Lower lobe of right lung (tissue), 2 donors: ENCODE data around the gene COASY. TPM values are rescaled to one million over a fixed set of nuclear protein-coding genes. Genes with fewer than 3 reads are reported as not detected.

ENCODE experiments used
- ATAC-seq, 2 donors: fragments of 200-7000 bp; cut with Tn5 transposase; one replicate each; pipeline ENCODE4 v1.9.1; 2020 to 2022; ENCODE audit warnings: mild to moderate bottlenecking in 2 of 2, moderate library complexity in 2 of 2
- DNase-seq: peaks from one replicate; pipeline ENCODE4 v3.0.0-alpha.2; 2020
- H3K27ac ChIP-seq: fragments of 200-600 bp; one replicate; pipeline ENCODE4 v1.8.0; 2022
- H3K27me3 ChIP-seq: fragments of 200-600 bp; one replicate; pipeline ENCODE4 v1.8.0; 2022; ENCODE audit warnings: low read depth
- H3K36me3 ChIP-seq: fragments of 200-600 bp; one replicate; pipeline ENCODE4 v1.8.0; 2022; ENCODE audit warnings: mild to moderate bottlenecking
- H3K4me1 ChIP-seq: fragments of 200-600 bp; one replicate; pipeline ENCODE4 v1.8.0; 2022
- H3K4me3 ChIP-seq: fragments of 200-600 bp; one replicate; pipeline ENCODE4 v1.8.0; 2022; ENCODE audit warnings: mild to moderate bottlenecking
- H3K9me3 ChIP-seq: fragments of 200-600 bp; one replicate; pipeline ENCODE4 v1.8.0; 2022
- intact Hi-C: fragments of 100-400 bp; cut with DNase I; formaldehyde crosslinking; loops from one replicate; pipeline ENCODE4 v1.11.0; 2022
- total RNA-seq: library from RNA; stranded (reverse); fragmentation: NEBNext Ultra II Directional; extraction: Animal tissue kit (Norgen Biotek cat#: 25700); gene quantifications from one replicate; pipeline ENCODE4 v1.2.1, GENCODE V29; 2021
- TF ChIP-seq, protein P1 (sequence below): fragments of 200-600 bp; IDR thresholded peaks from one replicate; pipeline ENCODE4 v1.8.0; 2022; ENCODE audit warnings: antibody characterized with exemption, mild to moderate bottlenecking
- donor health status: DM: no; HTN: yes; CAD: no; lungs with severe emphysema.

COASY gene
- total RNA-seq, 1 donor from 2014 or later = 65.8 TPM

DNA sequence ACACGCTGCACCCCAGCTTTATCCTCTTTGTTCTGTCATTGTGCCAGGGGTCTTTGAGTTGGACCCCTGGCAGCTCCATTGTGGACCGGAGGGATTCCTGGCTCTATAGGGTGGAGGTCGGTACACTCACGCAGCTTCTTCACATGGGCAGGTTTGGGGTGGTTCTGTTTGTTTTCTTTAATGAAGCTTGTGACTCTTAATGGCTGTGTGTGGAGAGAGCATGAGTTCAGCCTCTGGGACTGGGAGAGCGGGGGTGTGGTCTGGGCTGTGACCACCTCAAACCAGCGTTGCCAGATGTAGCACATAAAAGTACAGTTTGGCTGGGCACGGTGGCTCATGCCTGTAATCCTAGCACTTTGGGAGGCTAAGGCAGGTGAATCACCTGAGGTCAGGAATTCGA is 47.1 kb upstream of the COASY start:
- peaks cover 55% of the 10 kb centered on the region for H3K4me1 ChIP-seq

DNA sequence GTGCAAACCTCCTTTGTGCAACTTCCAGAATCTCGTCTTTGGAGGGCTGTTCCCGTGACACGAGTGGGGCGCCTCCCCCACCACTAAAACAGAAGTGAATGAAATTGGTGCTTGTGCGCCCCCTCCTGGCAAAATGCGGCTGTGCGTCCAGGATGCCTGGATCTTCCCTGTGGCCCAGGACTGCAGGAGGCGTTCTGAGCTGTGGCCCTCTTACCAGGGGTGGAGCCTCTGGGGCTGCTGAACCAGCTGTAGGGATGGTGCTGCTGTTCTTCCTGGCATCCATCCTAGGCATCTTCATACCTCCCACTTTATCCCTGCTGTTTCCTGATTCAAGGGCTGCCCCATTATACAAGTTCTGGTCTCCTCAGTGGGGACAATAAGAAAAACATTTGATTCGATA is 44.4 kb upstream of the COASY start:
- intact Hi-C loops = loop anchor here (10.0 kb wide), 1 partner anchor 203 kb away; no protein-coding TSS in a partner anchor
- ATAC-seq (peak; percentile 83 to 84), DNase-seq (peak; percentile 91)
- Histone ChIP-seq H3K9me3 (no peaks in the 10 kb centered on the region), H3K27ac (peak overlapping the region; percentile 90), H3K36me3 (peaks cover 41% of the 10 kb centered on the region), H3K4me1 (peaks cover 74% of the 10 kb centered on the region), H3K4me3 (no peak overlapping the region), H3K27me3 (no peaks in the 10 kb centered on the region)
- TF ChIP-seq, protein P1, sequence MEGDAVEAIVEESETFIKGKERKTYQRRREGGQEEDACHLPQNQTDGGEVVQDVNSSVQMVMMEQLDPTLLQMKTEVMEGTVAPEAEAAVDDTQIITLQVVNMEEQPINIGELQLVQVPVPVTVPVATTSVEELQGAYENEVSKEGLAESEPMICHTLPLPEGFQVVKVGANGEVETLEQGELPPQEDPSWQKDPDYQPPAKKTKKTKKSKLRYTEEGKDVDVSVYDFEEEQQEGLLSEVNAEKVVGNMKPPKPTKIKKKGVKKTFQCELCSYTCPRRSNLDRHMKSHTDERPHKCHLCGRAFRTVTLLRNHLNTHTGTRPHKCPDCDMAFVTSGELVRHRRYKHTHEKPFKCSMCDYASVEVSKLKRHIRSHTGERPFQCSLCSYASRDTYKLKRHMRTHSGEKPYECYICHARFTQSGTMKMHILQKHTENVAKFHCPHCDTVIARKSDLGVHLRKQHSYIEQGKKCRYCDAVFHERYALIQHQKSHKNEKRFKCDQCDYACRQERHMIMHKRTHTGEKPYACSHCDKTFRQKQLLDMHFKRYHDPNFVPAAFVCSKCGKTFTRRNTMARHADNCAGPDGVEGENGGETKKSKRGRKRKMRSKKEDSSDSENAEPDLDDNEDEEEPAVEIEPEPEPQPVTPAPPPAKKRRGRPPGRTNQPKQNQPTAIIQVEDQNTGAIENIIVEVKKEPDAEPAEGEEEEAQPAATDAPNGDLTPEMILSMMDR = peak; percentile 96

More for the DNA sequence above, 47.1 kb upstream of the COASY start:
- TF ChIP-seq, protein P1 = no peak
- H3K27ac ChIP-seq = no peak overlapping the region
- no peak overlapping the region for H3K4me3 ChIP-seq
- no peaks in the 10 kb centered on the region for H3K27me3 ChIP-seq
- H3K36me3 ChIP-seq = peaks cover 40% of the 10 kb centered on the region
- H3K9me3 ChIP-seq = no peaks in the 10 kb centered on the region
- DNase-seq (no peak), ATAC-seq (no peak)
- intact Hi-C loops = loop anchor here (10.0 kb wide), 1 partner anchor 200 kb away; no protein-coding TSS in a partner anchor

DNA sequence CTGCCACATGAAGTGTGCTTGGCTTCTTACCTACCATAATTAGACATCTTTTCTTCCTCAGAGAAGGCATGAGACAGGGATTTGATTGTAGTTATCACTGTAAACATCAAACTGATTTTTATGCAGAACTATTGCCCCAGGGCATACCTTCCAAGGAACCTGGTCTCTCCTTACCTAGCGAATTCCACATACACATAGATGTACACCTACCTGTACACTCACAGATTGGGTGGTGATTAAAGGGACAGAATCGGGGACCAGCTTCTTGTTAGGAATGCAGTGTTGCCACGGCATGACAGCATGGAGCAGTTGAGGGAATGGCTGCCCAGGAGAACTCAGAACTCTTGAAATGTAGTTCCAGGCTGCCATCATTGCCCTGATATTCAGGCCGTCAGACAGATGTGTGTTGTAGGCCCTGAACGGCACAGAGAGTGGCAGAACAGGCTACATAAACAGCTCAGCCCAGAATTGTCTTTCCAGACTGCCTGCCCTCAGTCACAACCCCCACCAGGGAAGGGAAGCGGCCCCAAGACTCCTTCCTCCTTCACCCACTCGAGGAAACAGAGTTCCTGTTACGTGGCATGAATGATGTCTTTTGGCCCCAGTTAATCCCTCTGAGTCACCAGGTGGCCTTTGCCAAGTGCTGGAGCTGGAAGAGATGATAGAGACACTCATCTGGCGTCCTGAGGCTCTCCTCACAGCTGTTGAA is 43.7 kb upstream of the COASY start:
- H3K27me3 ChIP-seq = no peaks in the 10 kb centered on the region
- no peak overlapping the region for H3K4me3 ChIP-seq
- H3K27ac ChIP-seq = peak overlapping the region; percentile 90
- H3K36me3 ChIP-seq = peaks cover 45% of the 10 kb centered on the region
- TF ChIP-seq, protein P1 = no peak
- no peaks in the 10 kb centered on the region for H3K9me3 ChIP-seq
- intact Hi-C loops = loop anchor here (10.0 kb wide), 1 partner anchor 203 kb away; no protein-coding TSS in a partner anchor
- DNase-seq = peak; percentile 69
- ATAC-seq = peak; percentile 69 to 74
- H3K4me1 ChIP-seq = peaks cover 77% of the 10 kb centered on the region

DNA sequence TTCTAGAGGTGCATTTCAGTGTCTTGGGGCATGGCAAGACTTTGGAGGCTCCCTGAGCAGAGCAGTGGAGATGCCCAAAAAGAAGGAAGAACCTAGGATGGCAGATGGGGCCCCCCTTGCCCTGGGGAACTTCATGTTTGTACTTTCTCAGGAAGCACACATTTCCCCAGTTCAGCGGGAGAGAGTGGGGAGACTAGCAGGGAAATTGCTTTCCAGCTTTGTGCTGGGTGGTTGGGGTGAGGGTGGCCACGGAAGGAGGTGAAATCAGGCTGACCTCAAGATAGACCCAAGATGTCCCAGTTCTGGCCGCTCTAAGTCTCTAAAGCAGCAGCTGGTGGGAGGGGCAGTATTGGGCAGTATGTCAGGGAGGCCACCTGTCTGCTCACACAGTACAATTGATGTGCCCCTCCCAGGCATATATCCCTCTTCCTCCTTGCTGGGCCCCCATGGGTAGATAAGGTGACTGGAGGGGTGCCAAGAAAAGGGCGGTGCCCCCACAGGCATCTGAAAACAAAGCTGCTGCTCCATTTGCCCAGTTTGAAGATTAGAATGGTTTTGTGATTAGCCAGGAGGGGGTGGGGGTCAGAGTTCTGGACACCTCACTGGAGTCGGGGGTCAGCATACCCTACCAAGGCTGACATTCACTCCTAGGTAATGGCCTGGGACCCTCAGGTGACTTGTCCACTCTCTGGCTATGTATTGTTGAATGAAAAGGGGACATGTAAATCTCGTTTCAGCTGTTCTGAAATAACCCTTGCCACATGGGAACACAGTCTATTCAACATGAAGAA is 43.0 kb upstream of the COASY start:
- no peaks in the 10 kb centered on the region for H3K9me3 ChIP-seq
- TF ChIP-seq, protein P1 = no peak
- no peaks in the 10 kb centered on the region for H3K27me3 ChIP-seq
- H3K4me1 ChIP-seq = peaks cover 73% of the 10 kb centered on the region
- H3K4me3 ChIP-seq = no peak overlapping the region
- peak overlapping the region; percentile 90 for H3K27ac ChIP-seq
- peak; percentile 7 to 31 for ATAC-seq
- peaks cover 48% of the 10 kb centered on the region for H3K36me3 ChIP-seq
- no peak for DNase-seq
- intact Hi-C loops = loop anchor here (10.0 kb wide), 1 partner anchor 204 kb away; no protein-coding TSS in a partner anchor
